Suppressor macrophage treated with lipopolysaccharide for 1 hour (primary cell): ENCODE results near the gene ALG12.

ENCODE experiments used
- DNase-seq, 3 donors: peaks; one replicate each; pipeline ENCODE4 v3.0.0-alpha.2; 2020 to 2022

The ALG12 gene

DNA sequence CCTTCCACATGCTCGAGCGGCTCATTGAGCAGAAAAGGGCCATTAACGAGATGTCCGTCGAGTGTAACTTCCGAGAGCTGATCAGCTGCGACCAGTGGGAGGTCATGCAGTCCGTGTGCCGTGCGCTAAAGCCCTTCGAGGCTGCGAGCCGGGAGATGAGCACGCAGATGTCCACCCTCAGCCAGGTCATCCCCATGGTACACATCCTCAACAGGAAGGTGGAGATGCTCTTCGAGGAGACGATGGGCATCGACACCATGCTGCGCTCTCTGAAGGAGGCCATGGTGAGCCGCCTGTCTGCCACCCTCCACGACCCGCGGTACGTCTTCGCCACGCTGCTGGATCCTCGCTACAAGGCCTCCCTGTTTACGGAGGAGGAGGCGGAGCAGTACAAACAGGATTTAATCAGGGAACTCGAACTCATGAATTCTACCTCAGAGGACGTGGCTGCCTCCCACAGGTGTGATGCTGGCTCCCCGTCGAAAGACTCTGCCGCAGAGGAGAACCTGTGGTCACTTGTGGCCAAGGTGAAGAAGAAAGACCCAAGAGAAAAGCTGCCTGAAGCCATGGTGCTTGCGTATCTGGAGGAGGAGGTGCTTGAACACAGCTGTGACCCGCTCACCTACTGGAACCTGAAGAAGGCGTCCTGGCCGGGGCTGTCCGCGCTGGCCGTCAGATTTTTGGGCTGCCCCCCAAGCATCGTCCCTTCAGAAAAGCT, 31.7 kb downstream of the ALG12 start:
- DNase-seq, result no peak

DNA sequence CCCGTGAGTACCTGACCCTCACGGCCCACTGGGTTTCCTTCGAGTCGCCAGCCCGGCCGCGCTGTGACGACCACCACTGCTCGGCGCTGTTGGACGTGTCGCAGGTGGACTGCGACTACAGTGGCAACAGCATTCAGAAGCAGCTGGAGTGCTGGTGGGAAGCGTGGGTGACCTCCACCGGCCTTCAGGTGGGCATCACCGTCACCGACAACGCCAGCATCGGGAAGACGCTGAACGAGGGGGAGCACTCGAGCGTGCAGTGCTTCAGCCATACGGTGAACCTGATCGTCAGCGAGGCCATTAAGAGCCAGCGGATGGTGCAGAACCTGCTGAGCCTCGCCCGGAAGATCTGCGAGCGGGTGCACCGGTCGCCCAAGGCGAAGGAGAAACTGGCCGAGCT, 32.4 kb downstream of the ALG12 start:
- DNase-seq, result no peak

DNA sequence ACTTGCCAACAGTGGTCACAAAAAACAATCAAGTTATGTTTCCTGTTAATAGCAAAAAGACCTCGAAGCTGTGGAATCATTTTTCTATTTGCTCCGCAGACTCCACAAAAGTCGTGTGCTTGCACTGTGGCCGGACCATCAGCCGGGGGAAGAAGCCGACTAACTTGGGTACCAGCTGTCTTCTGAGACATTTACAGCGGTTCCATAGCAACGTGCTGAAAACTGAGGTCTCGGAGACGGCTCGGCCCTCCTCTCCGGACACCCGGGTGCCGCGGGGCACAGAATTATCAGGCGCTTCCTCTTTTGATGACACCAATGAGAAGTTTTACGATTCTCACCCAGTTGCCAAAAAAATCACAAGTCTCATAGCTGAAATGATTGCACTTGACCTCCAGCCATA, 33.0 kb downstream of the ALG12 start:
- DNase-seq, result no peak

DNA sequence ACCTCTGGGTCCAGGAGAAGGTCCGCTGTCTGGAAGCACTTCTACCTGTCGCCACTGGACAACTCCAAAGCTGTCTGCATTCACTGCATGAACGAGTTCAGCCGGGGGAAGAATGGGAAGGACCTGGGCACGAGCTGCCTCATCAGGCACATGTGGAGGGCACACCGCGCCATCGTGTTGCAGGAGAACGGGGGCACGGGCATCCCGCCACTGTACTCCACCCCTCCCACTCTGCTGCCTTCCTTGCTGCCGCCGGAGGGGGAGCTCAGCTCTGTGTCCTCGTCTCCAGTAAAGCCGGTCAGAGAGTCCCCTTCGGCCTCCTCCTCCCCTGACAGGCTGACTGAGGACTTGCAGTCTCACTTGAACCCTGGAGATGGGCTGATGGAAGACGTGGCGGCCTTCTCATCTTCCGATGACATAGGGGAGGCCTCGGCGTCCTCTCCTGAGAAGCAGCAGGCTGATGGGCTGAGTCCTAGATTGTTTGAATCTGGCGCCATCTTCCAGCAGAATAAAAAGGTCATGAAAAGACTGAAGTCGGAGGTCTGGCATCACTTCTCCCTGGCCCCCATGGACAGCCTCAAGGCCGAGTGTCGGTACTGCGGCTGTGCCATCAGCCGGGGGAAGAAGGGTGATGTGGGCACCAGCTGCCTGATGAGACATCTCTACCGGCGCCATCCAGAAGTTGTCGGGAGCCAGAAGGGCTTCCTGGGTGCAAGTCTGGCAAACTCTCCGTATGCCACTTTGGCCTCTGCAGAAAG, 33.6 kb downstream of the ALG12 start:
- DNase-seq, result no peak

GRCh38 chr22:49884075-49884474, 34.2 kb downstream of the ALG12 start:
- DNase-seq, result no peak

DNA sequence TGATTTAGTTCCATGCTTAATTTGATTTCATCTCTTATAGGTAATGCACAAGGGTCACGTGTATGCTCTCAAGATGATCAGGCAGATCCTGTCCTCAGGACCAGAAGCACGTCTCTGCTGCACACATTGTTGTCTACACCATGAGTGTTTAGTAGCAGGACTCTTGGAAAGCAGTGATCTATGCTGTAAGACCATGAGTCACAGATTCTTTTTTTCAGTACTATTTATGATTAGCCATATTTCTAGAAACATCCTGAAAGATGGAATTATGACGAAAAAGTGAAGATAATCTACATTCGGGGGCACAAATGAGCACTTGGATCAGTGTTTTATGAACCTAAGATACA, 35.0 kb downstream of the ALG12 start:
- no peak for DNase-seq

- DNase-seq, result no peak
Observed at GRCh38 chr22:49882519-49883293, 35.5 kb downstream of the ALG12 start.

DNA sequence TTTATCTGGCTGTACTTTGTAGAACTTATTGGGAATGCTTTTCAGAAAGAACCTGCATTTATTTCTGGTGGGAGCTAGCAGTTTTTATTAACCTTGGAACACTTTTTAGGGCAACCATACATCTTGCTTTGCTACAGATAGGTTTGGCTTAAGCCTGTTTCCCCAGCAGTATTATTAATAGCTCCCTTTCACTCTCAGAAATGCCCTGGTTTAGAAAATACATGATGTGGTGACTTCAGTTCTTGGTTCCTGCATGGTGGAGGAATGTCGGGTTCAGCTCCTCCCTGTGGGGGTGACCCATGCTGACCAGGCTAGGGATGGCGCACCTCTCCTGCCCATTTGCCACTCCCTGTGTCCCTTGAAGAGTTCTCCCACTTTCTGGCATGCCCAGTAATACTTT, 36.4 kb downstream of the ALG12 start:
- no peak for DNase-seq

- DNase-seq, result no peak
Observed at GRCh38 chr22:49880281-49880680, 38.0 kb downstream of the ALG12 start.

DNA sequence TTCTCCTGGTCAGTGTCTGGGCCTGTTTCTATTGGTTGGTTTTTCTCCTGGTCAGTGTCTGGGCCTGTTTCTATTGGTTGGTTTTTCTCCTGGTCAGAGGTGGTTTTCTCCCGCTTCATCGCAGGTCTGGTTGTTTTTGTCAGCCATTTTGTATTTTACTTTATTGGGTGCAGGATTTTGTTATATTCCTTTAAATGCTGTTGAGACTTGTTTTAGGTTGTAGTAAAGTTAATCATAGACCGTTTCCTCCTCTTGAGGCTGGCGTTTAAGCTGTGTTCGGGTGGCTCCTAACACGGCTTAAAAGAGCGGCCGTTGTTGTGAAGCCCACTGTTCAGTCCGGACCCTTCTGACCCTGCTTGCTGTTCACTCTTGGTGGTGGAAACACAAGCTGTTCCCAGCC, 38.4 kb downstream of the ALG12 start:
- DNase-seq, result no peak

GRCh38 chr22:49878206-49878605, 40.0 kb downstream of the ALG12 start:
- DNase-seq, result no peak

GRCh38 chr22:49877642-49878041, 40.6 kb downstream of the ALG12 start:
- no peak for DNase-seq

GRCh38 chr22:49873228-49873940, 44.9 kb downstream of the ALG12 start:
- no peak for DNase-seq

DNA sequence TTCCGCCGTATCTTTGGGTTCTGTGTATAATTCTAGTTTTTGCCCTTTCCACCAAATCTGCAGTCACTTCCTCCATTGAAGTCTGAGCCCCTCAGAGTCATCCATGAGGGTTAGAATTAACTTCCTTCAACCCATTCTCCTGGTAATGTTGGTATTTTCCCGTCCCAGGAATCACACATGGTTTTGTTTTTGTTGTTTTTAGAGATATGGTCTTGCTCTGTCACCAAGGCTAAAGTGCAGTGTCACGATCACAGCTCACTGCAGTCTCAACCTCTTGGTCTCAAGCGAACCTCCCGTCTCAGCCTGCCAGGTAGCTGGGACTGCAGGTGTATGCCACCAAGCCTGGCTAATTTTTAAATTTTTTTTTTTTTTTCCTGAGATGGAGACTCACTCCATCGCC, 45.9 kb downstream of the ALG12 start:
- no peak for DNase-seq

- peak in 2 of 3 donors; percentile 18 to 19 for DNase-seq
Observed at GRCh38 chr22:49871482-49871881, 46.8 kb downstream of the ALG12 start.

GRCh38 chr22:49869845-49870712, 48.2 kb downstream of the ALG12 start:
- DNase-seq, result no peak

GRCh38 chr22:49869086-49869830, 49.0 kb downstream of the ALG12 start:
- no peak for DNase-seq

DNA sequence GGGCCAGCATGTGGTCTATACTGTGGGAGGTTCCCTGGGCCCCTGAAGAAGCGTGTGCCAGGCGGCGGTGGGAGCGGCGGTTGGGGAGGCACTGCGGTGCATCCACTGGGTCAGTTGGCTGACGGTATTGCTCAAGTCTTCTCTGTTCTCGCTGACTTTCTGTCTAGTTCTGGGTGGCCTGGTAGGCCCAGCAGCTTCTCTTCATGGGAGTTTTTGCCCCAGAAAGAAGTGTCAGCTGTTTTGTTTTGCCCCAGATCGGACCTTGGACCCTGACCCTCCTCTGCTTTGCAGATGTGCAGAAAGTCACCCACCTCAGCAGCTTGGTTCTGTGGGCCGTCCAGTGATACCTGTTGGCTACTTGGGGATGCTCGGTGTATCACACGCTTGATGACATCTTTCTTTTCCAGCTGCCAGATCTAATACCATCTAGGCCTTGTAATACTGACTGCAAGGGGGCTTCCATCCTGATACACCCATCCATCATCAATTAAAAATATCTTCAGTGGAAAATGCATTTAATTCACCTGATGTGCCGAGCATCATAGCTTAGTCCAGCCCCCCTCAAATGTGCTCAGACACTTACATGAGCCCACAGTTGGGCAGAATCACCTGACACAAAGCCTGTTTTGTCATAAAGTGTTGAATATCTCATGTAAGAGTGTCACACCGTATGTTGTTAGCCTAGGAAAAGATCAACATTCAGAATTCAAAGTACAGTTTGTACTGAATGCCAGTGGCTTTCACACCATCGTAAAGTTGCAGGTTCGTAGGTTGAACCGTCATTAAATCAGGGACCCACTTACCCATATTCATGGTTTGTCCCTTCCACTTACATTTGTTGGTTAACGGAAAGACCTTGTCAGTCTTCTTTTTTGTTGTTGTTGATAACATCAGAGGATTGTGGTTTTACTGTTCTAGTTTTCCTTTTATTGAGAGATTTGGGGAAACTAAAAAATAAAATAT, 50.7 kb downstream of the ALG12 start:
- DNase-seq, result no peak

DNA sequence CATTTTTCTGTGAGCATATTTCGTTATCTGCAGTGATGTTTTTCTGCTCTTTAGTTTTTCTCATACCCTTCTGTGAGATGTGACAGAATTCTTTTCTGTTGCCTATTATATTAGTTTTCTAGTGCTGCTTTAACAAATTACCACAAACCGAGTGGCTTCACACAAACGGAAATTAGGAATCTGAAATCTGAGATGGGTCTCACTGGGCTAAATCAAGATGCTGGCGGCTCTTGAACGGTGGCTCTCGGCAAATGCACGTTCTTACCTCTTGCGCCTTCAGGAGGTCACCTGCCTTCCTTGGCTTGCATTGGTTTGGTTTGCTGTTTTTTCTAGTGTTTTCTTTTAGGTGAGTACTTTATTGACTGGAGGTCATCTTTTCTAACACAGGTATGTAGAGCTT, 51.6 kb downstream of the ALG12 start:
- no peak for DNase-seq

- no peak for DNase-seq
Observed at GRCh38 chr22:49866134-49866533, 52.1 kb downstream of the ALG12 start.
